ENCODE measurements around the gene PSMA6. TPM values are rescaled to one million over a fixed set of nuclear protein-coding genes. Genes with fewer than 3 reads are reported as not detected.
A peak's percentile ranks its signal among the peaks of the same experiment; 100 is the strongest.

The PSMA6 gene
- total and polyA plus RNA-seq, 2 of the 13 experiments (the other 11 are each of a cell fraction or from before 2014, with no cell fraction given) = 525 to 1,109 TPM

DNA sequence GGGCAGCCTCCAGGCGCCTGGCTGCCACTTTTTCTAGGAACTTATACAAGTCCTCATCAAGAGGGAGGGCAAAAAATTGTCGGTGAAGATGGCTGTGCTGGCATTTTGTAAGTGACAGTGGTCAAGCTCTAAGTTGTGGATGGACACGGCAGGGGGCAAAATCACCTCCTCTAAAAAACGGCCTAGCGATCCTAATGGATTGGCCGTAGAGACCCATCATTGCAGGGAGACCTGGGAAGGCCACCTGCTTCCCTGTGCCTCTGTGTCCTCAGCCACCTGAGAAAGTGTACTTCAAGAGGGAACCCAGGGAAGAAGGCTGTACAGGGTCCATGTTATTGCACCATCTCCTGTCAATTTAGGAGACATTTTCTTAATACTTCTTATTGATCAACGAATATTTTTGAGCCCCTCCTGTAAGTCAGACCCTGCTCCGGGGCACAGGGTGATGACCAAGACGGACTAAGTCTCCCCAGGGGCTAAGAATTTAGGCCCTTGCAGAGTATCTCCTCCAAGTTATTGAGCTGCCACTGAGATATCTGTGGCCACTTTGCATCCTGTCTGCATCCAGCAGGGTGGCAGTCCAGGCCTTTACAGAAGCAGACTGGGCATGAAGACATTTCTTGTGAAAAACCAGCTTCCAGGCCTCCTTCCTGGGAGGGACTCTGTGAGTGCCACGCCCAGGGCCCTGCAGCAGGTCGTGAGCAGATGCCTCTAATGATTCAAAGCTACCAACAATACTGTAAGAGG lies 40.5 kb downstream of the PSMA6 start (continued):
- 0 out of 2 replicates have a peak, but pooled peaks have one; percentile 13 for TF ChIP-seq CC2D1A (CRISPR knock-in tag; IDR thresholded peaks at IDR 0.05)
- no peak for TF ChIP-seq HNRNPL (IDR thresholded peaks at IDR 0.05; ENCODE audit: low read depth, low read length)
- 0 out of 2 replicates have a peak, but pooled peaks have one; percentile 55 for TF ChIP-seq ZBTB1 (CRISPR knock-in tag; IDR thresholded peaks at IDR 0.05; ENCODE audit: borderline replicate concordance)
- TF ChIP-seq, protein P1, sequence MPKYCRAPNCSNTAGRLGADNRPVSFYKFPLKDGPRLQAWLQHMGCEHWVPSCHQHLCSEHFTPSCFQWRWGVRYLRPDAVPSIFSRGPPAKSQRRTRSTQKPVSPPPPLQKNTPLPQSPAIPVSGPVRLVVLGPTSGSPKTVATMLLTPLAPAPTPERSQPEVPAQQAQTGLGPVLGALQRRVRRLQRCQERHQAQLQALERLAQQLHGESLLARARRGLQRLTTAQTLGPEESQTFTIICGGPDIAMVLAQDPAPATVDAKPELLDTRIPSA (CRISPR knock-in tag; IDR thresholded peaks at IDR 0.05; ENCODE audit: borderline replicate concordance) = no peak
- no peak for TF ChIP-seq POLR2AphosphoS5 (IDR thresholded peaks at IDR 0.05; ENCODE audit: low read depth, low read length)
- TF ChIP-seq, protein P2, sequence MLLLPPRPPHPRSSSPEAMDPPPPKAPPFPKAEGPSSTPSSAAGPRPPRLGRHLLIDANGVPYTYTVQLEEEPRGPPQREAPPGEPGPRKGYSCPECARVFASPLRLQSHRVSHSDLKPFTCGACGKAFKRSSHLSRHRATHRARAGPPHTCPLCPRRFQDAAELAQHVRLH (CRISPR knock-in tag; IDR thresholded peaks at IDR 0.05; ENCODE audit: borderline replicate concordance, low read depth) = no peak
- TF ChIP-seq ZNF75D (CRISPR knock-in tag; IDR thresholded peaks at IDR 0.05; ENCODE audit: borderline replicate concordance) = no peak
- no peak for TF ChIP-seq AGO2 (optimal IDR thresholded peaks at IDR 0.05; ENCODE audit: low read depth, low read length)
- no peak for TF ChIP-seq SRSF9 (IDR thresholded peaks at IDR 0.05; ENCODE audit: borderline replicate concordance, insufficient read depth, low read depth, low read length, poor library complexity, severe bottlenecking)
- TF ChIP-seq, protein P3, sequence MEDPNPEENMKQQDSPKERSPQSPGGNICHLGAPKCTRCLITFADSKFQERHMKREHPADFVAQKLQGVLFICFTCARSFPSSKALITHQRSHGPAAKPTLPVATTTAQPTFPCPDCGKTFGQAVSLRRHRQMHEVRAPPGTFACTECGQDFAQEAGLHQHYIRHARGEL (CRISPR knock-in tag; IDR thresholded peaks at IDR 0.05) = no peak
- TF ChIP-seq ZNF333 (CRISPR knock-in tag; IDR thresholded peaks at IDR 0.05; ENCODE audit: borderline replicate concordance) = no peak
- TF ChIP-seq, protein P4, sequence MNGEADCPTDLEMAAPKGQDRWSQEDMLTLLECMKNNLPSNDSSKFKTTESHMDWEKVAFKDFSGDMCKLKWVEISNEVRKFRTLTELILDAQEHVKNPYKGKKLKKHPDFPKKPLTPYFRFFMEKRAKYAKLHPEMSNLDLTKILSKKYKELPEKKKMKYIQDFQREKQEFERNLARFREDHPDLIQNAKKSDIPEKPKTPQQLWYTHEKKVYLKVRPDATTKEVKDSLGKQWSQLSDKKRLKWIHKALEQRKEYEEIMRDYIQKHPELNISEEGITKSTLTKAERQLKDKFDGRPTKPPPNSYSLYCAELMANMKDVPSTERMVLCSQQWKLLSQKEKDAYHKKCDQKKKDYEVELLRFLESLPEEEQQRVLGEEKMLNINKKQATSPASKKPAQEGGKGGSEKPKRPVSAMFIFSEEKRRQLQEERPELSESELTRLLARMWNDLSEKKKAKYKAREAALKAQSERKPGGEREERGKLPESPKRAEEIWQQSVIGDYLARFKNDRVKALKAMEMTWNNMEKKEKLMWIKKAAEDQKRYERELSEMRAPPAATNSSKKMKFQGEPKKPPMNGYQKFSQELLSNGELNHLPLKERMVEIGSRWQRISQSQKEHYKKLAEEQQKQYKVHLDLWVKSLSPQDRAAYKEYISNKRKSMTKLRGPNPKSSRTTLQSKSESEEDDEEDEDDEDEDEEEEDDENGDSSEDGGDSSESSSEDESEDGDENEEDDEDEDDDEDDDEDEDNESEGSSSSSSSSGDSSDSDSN (CRISPR knock-in tag; IDR thresholded peaks at IDR 0.05) = no peak; the same call in 1 of the 2 replicates
- TF ChIP-seq, protein P5, sequence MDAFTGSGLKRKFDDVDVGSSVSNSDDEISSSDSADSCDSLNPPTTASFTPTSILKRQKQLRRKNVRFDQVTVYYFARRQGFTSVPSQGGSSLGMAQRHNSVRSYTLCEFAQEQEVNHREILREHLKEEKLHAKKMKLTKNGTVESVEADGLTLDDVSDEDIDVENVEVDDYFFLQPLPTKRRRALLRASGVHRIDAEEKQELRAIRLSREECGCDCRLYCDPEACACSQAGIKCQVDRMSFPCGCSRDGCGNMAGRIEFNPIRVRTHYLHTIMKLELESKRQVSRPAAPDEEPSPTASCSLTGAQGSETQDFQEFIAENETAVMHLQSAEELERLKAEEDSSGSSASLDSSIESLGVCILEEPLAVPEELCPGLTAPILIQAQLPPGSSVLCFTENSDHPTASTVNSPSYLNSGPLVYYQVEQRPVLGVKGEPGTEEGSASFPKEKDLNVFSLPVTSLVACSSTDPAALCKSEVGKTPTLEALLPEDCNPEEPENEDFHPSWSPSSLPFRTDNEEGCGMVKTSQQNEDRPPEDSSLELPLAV (CRISPR knock-in tag; conservative IDR thresholded peaks at IDR 0.05; ENCODE audit: low read depth) = no peak
- TF ChIP-seq MAFK (conservative IDR thresholded peaks at IDR 0.05 in 1 of 2, IDR thresholded peaks at IDR 0.05 in 1 of 2; ENCODE audit: low read length in 2 of 2) = no peak
- TF ChIP-seq MTF1 (CRISPR knock-in tag; IDR thresholded peaks at IDR 0.05) = no peak
- TF ChIP-seq, protein P6, sequence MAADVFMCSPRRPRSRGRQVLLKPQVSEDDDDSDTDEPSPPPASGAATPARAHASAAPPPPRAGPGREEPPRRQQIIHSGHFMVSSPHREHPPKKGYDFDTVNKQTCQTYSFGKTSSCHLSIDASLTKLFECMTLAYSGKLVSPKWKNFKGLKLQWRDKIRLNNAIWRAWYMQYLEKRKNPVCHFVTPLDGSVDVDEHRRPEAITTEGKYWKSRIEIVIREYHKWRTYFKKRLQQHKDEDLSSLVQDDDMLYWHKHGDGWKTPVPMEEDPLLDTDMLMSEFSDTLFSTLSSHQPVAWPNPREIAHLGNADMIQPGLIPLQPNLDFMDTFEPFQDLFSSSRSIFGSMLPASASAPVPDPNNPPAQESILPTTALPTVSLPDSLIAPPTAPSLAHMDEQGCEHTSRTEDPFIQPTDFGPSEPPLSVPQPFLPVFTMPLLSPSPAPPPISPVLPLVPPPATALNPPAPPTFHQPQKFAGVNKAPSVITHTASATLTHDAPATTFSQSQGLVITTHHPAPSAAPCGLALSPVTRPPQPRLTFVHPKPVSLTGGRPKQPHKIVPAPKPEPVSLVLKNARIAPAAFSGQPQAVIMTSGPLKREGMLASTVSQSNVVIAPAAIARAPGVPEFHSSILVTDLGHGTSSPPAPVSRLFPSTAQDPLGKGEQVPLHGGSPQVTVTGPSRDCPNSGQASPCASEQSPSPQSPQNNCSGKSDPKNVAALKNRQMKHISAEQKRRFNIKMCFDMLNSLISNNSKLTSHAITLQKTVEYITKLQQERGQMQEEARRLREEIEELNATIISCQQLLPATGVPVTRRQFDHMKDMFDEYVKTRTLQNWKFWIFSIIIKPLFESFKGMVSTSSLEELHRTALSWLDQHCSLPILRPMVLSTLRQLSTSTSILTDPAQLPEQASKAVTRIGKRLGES (CRISPR knock-in tag; IDR thresholded peaks at IDR 0.05; ENCODE audit: borderline replicate concordance) = no peak
